HG03354 (cell line): ENCODE data around the gene IL10.

ENCODE experiments used
- ATAC-seq: cut with Tn5 transposase; IDR thresholded peaks from one replicate; pipeline ENCODE4 v1.9.1; 2021; ENCODE audit warnings: mild to moderate bottlenecking; ENCODE audit not compliant: unreplicated experiment, poor library complexity, severe bottlenecking

IL10 gene

DNA sequence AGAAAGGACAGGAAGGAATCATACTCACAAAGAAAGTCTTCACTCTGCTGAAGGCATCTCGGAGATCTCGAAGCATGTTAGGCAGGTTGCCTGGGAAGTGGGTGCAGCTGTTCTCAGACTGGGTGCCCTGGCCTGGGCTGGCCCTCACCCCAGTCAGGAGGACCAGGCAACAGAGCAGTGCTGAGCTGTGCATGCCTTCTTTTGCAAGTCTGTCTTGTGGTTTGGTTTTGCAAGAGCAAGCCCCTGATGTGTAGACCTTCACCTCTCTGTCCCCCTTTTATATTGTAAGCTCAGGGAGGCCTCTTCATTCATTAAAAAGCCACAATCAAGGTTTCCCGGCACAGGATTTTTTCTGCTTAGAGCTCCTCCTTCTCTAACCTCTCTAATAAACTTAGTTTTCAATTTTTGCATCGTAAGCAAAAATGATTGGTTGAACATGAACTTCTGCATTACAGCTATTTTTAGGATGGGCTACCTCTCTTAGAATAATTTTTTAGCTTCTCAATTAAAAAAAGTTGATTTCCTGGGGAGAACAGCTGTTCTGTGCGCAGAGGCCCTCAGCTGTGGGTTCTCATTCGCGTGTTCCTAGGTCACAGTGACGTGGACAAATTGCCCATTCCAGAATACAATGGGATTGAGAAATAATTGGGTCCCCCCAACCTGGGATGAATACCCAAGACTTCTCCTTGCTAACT is at the start of gene IL10:
Gene IL10, minus strand, starts transcription at position 252 of the 695 bp plus-strand sequence. Its CDS starts 59 bp downstream, at position 193.
- ATAC-seq, result no peak

DNA sequence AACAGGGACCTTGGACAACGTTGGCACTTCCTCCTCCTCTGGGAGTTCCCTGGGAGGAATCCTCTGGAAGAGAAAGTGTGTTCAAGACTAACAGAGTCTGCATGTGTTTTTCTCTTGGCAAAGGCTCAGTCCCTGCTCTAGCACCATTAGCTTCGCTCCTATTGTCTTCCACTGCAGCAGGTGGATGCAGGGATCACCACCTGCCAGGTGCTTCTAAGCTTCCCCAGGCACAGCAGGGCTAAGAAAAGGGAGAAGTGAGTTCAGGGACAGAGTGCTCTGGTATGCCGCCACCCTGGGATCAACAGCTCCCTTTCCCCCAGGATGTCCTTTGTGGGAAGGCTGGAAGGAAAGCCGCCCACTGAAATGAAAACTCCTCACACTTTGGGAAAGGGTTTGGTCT is 49.2 kb upstream of the IL10 start:
- ATAC-seq, result no peak

DNA sequence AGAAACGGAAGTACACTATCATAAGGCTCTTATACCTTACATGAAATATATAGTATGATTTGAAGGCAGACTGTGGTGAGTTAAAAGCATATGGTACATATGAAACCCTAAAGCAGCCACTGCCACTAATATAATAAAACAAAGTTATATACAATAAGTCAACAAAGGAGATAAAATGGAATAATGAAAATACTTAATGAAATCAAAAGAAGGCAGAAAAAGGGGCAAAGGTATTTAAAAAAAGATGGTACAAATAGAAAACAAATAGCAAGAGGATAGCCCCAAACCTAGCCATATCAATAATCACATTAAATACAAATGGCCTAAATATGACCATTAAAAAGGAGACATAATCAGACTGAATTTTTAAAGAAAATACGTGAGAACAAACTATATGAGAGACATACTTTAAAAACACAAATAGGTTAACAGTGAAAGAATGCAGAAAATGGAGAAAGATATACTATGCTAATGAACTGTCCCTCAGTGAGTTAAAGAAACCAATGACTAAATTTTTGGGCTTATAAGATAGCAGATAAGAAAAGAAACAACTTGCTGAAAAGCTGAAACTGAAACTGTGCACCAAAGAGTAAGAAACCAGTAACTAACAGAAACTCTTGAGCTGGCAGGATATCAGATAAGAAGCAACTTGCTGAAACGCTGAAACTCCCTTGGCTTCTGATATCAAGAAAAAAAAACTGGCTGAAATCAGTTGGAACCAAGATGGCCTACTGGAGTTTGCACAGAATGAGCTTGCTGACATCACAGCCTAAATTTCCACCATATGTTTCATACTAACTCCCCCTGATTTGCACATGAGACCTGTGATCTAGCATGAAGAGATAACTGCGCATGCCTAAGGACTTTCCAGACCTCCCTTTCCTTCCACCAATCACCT is 44.3 kb upstream of the IL10 start:
- peak; percentile 72 for ATAC-seq

DNA sequence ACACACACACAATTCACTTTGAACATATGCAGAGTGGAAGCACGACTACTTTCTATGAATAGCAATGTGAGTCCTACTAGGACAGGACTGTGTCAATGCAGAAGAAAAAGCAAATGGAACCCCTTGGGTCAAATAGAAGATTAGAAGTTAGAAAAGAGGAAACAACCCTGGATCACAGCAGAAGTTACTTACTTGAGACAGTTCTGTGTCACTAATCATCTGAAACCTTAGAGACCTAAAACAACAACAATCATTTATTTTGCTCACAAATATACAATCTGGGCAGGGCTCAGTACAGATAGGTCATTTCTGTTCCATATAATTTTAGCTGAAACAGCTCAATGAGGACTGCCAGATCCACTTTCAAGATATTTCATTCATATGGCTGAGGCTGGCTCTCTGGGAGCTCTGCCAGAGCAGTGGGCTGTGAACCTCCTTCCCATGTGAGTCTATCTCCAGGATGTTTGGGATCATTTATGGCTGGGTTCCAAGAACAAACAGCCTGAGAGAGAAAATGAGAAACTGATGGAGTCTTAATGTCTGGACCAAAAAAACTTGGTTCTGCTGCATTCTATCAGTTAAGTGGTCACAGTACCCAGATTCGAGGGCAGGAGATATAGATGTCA is 42.5 kb upstream of the IL10 start:
- ATAC-seq, result peak; percentile 58

DNA sequence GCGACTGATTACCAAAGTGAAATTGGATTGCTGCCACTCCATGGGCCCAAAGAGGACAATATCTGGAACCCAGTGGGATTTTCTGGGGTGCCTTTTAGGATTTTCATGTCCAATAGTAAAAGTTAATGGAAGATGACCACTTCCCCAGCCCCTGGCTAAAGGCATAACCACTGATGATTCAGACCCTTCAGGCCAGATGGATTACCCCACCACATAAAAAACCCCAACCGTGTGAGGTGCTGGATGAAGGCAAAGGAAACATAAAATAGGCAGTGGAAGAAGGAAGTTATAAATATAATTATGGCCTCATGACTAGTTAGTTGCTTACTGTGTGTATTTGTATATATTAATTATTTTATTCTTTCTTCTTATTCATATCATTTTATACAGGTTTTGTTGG is 40.2 kb upstream of the IL10 start:
- ATAC-seq, result no peak

DNA sequence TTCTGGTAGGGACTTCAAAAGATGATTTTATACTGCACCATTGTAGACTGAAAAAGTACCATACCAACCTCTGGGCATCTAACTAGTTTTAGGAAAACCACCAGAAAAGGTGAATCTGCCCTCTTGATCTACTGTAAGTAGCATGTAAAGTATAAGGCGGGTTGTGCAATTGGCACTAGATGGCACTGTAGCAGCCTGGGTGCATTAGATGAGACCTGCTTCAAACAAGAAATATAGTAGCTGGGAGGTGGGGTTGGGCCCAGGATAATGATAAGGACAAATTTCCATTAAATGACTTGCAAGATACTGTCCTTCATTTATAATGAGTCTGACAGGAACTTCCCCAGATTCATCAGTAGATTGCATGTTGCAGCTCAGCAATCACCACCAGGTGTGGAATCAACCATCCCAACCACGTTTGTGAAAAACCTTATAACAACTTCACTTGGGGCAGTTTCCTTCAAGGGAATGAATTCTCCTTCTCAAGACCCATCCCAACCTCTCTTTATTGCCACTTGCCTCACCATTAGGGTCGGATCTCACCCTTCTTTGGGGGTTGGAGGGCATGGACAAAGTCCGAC is 37.3 kb upstream of the IL10 start:
- ATAC-seq, result no peak

DNA sequence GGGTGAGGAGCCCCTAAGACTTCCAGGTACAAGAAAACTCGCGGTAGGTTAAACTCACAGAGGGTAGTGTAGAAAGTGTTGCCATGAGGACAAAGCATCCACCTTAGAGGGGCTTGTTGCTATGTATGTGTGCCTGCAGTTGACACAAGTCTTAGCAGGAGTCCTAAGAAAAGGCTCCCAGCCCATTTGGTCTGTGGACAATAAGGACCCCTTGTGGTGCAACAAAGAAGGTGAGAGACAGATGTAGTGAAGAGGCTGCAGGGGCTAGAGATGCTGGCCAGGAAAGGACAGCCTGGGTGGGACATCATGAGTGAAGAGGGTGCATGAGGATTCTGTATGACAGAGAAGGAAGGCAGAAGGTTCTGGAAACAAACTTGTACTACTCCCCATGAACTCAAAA is 36.3 kb upstream of the IL10 start:
- ATAC-seq, result peak; percentile 80

DNA sequence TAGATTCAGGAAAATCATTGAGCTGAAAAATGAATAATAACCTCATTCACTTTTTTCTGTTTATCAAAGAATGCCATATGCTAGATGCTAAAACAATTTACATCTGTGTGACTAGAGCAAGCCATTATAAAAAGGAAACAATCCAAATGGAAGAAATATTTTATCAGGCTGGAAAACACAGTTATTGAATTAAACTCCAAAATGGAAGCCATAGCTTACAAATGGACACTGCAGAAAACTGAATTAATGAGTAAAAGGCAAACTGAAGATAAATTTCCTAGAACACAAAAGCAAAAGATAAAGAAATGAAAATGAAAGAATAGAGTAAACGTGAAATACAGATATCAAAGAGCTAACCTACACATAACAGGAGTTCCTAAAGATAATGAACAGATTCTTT is 33.1 kb upstream of the IL10 start:
- ATAC-seq, result no peak

DNA sequence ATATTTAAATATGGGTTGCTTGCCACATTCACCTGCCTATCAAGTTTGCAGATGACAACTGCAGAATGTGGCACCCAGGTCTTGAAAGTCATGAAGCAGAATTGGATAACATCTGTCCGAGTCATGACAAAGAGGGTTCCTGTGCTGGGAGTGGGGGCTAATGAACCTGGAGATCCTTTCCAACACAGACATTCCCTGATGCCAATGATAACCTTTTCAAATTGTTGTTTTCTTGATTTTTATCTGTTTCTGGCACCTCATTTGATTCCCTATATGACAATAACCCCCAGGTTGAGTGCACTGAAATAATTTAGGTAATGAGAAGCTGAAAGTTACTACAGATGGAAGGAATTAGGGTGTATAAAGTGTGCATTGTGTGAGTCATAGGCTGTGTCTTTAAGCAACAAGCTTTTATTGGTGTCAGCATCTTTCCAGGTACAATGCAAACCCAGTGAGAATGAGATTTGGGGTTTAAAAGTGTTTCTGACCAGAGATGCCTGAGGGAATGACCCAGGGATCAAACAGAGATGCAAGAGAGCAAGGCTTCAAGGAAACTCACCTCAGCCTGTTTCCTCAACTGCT is 32.0 kb upstream of the IL10 start:
- ATAC-seq, result no peak

DNA sequence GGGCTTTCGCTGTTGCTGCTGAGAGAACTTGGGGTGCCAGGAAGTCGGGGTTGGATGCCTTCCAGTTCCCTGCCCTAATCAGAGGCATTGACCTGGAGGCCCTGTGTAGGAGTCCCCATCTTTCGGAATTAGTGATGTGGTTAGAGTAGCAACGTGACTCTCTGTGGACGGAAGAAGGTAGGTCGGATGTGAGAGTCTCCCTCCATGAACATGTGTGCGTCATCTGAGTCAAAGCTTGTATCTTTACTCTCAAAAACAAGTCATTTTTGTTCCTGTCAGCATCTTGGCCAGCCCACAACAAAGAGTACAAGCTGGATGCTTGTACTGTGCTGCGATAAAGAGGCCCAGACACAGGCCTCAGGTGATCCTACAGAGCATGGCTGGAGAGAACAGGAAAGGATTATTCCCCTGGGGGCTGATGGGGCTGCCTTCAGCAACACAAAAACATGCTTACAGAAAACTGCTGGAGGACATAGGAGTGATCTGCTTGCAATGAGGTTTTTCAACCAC is 31.0 kb upstream of the IL10 start:
- ATAC-seq, result peak; percentile 97

DNA sequence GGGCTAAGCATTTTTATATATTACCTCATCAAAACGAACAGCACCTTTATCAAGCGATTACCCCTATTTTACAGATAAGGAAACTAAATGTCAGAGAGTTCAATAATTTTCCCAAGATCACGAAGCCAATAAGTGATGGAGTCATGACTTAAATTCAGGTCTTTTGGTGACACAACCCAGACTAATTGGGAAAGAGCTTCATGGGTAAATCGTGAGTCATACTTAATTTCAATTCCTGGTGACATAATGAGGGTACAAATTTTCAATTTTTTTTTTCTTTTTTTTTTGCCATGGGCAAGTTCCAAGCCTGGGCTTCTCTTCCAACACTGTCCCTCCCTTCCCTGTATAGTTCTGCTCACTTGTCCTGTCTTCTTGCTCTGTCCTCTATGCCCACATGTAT is 30.1 kb upstream of the IL10 start:
- ATAC-seq, result no peak

DNA sequence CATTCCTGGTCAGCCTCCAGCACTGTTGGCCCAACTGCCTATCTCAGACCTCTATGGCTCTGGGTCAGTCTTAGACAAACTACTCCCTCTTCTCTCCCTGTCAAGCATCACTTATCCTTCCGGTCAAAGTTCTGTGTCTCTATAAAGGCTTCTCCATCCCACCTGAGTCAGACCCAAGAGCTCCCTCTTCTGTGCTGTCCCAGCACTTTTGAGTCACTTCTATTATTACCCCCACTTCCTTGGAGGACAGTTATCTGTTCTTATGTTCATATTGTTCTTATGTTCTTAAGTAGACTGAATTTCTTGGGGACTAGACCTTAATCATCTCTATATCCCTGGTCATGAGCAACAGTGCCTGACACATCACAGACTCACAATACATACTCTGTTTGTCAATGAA is 29.2 kb upstream of the IL10 start:
- ATAC-seq, result no peak

DNA sequence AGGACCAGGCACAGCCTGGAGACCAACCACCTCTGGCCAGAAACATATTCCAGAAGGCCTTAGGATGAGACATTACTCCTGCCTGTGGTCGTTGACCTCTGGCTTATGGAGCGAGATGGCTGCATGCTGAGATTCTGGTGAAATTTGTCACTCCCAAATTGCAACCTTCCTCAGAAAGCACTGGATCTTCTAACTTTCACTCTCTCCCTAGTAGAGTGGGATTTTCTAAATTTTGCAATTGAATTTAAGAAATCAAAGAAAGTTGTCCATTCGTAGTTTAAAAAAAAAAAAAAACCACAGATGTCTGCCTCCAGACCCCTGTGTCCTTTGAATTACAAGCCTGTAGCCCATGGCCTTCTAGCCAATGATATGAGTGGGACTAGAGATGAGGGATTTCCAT is 28.6 kb upstream of the IL10 start:
- no peak for ATAC-seq

DNA sequence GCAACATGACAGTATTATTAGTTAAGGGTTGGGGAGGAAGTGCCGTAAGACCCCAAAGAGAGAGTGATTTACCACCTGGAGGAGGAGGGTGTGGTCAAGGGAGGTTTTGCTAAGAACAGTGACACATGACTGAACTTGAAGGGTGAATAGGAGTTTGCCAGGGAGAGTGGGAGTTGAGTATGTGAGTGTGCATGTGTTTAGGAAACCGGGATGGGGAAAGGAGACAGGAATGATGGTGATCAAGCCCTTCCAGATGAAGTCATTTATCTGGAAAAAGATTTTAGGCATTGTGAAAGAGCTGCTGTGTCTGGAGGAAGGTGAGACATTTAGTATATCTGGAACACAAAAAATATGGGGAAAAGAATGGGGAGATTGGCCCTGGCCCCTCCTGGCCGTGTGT is 28.1 kb upstream of the IL10 start:
- ATAC-seq, result no peak

DNA sequence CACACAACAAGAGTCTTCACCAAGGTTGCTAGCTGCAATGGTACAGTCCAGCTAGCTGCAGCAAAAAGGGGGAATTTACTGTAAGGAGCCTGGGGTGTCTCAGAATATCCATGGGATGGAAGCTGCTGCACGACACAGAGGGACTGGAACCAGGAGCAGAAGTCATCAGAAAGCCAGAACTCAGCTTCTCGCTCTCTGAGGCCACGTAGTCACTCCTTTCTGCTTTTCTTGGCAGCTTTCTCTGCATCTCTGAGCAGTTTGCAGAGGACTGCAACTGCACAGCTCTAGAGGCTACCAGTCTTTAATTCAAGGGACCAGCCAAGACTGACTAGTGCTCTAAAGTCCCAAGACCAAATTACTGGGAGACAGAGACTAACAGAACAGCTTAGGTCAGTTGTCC is 27.0 kb upstream of the IL10 start:
- ATAC-seq, result no peak

DNA sequence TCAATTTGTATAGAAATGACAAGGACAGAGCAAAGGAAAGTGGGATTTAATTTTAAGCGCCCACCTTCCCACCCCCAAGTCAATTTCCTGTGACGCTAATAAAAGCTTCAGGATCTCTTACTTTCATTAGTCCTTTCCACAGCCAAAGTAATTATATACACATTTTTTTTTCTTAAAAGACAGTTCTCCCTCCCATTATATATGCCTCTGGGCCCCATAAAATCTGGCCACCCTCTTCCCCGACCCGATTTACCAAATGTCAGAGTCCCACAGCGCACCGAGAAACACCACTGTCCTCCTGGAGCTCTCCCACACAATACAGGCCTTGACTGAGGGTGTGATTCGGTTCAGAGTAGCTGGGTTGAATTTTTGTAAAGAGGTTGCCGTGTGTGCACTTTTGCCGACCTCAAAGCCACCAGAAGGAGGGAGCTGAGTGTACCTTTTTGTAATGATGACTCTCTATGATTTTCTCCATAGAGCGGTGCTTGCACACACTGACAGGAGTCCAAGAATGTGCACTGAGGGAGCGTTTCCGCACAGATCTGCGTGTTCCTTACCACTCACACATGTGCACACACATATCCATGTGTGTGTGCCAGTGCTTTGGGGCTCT is 26.2 kb upstream of the IL10 start:
- no peak for ATAC-seq

DNA sequence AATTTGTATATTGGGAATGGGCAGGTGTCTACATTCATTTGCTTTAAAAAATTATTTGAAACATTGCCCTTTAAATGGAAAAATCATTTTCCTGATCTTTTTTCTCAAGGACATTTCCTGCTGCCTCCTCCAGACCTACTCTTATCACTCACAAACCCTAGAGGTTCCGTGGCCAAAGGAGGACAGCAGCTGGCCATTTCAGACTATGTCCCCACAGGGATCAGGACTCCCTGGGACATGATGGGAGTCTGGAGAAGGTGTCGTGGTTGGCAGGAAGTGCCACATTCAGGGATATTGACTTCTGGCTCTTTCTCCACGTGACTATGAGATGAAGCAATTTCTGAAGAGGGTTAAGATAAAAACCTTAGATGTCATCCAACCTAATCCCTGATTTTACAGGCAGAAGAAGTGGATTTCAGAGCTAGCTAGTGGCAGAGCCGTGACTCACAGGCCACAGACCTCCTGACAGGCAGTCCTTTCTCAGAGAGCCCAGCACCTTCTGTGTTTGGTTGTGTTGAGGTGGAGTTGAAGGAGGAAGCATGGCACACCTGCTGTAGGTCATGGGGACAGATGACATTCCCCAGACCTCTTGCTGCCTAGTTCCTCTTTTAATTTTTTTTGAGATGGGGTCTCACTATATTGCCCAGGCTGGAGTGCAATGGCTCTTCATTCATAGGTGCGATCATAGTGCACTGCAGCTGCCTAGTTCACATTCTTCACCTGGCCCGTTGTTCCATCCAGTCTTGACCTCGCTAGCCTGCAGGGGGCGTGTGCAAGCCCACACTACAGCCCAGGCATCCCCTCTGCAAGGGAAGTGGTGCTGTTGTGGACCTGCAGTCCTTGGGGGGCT is 25.5 kb upstream of the IL10 start:
- ATAC-seq, result no peak

DNA sequence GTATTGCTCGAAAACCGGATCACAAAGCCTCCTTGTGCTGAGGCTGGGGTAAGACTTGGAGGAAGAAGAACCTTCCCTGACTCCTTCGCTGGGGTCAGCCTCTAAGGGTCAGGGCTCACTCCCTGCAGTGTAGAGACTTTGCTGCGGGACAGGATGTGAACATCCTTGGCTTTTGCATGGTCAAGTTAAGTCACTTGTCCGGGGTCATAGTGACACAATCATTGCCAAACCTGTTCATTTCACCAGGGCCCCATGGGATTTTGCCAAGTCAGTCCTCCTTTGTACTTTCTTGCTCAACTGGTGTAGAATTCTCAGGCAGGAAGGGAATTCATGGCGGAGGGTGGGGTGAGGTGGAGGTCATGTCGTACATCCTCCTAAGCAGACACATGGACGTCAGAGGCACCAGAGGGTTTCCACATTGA is 24.7 kb upstream of the IL10 start:
- no peak for ATAC-seq

DNA sequence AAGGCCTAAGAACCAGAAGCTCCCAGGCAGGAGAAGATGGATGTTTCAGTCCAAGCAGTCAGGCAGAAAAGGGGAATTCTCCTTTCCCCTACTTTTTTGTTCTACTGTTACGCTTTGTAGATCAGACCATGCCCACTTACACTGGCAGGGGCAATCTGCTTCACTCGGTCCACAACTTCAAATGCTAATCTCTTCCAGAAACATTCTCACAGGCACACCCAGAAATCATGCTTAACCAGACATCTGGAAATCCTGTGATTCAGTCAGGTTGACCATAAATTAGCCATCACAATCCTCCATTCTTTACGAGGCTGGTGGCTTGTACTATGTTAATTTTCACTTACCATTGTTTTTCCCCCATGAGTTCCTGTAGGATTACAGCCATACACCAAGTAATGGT is 23.8 kb upstream of the IL10 start:
- ATAC-seq, result no peak
